SK-N-SH (cell line): ENCODE data around the gene ZBTB6. TPM values are rescaled to one million over a fixed set of nuclear protein-coding genes. Genes with fewer than 3 reads are reported as not detected.

Experiments
- CTCF ChIA-PET: fragments of 300-600, 350-600 bp; formaldehyde crosslinking; extraction: SDS; loops from one replicate; lab custom pipeline; 2021; lab: Yijun Ruan, JAX
- POLR2A ChIA-PET: fragments of 350-600 bp; sonication (Branson Sonifier 250); formaldehyde crosslinking; extraction: SDS; loops from one replicate; lab custom pipeline; 2020; ENCODE audit warnings: antibody characterized with exemption, inconsistent platforms; lab: Yijun Ruan, JAX
- DNase-seq: peaks from one replicate; pipeline ENCODE4 v3.0.0; 2012
- H2AFZ ChIP-seq: fragments of 200-600 bp; sonication (generic); 2 replicates; pipeline ENCODE4 v1.8.1; 2016; ENCODE audit warnings: antibody characterized with exemption, mild to moderate bottlenecking, low read depth
- H3F3A ChIP-seq: fragments of 200-600 bp; sonication (generic); replicated peaks from 2 replicates; pipeline ENCODE3; 2016; ENCODE audit warnings: antibody characterized with exemption, mild to moderate bottlenecking; ENCODE audit not compliant: insufficient read depth
- H3K27ac ChIP-seq, 2 experiments: fragments of 200-500 bp in 1 of 2; fragments of 200-600 bp in 1 of 2; sonication (Bioruptor generic) in 1 of 2; sonication (generic), shearing (Covaris generic) in 1 of 2; 2 replicates each; pipeline versions ENCODE4 v1.5.1 to v1.6.1; 2014 to 2016; ENCODE audit warnings: low read depth in 2 of 2, inconsistent platforms in 1 of 2, low read length in 1 of 2, mild to moderate bottlenecking in 1 of 2, mixed read lengths in 1 of 2
- H3K27me3 ChIP-seq: fragments of 200-600 bp; sonication (generic), shearing (Covaris generic); 2 replicates; pipeline ENCODE4 v1.6.1; 2016; ENCODE audit warnings: mixed run types; ENCODE audit not compliant: insufficient read depth
- H3K36me3 ChIP-seq, 2 experiments: fragments of 200-500 bp in 1 of 2; fragments of 200-600 bp in 1 of 2; sonication (Bioruptor generic) in 1 of 2; sonication (generic) in 1 of 2; replicated peaks in 1 of 2; 2 replicates each; pipeline versions ENCODE3 to v1.5.1; 2014 to 2016; ENCODE audit warnings: low read length in 1 of 2, mild to moderate bottlenecking in 1 of 2; ENCODE audit not compliant: insufficient read depth in 2 of 2, control insufficient read depth in 1 of 2
- H3K4me1 ChIP-seq, 2 experiments: fragments of 200-500 bp in 1 of 2; fragments of 200-600 bp in 1 of 2; sonication (Bioruptor generic) in 1 of 2; sonication (generic), shearing (Covaris generic) in 1 of 2; 2 replicates each; pipeline versions ENCODE4 v1.5.1 to v1.6.1; 2014 to 2016; ENCODE audit warnings: low read depth in 1 of 2, low read length in 1 of 2, mixed run types in 1 of 2; ENCODE audit not compliant: insufficient read depth in 2 of 2, control insufficient read depth in 1 of 2
- H3K4me2 ChIP-seq: fragments of 200-600 bp; sonication (generic), shearing (Covaris generic); 2 replicates; pipeline ENCODE4 v1.6.1; 2017; ENCODE audit warnings: mixed run types
- H3K4me3 ChIP-seq, 2 experiments: fragments of 200-500 bp in 1 of 2; fragments of 200-600 bp in 1 of 2; sonication (Bioruptor generic) in 1 of 2; sonication (generic), shearing (Covaris generic) in 1 of 2; 2 replicates each; pipeline versions ENCODE4 v1.5.1 to v1.8.1; 2014 to 2016; ENCODE audit warnings: low read depth in 2 of 2, inconsistent platforms in 1 of 2, low read length in 1 of 2, mild to moderate bottlenecking in 1 of 2, mixed read lengths in 1 of 2, moderate library complexity in 1 of 2
- H3K79me2 ChIP-seq: fragments of 200-600 bp; sonication (generic); 2 replicates; pipeline ENCODE4 v1.8.1; 2017; ENCODE audit warnings: mild to moderate bottlenecking; ENCODE audit not compliant: insufficient read depth
- H3K9ac ChIP-seq: fragments of 200-600 bp; sonication (generic); 2 replicates; pipeline ENCODE4 v1.6.1; 2017; ENCODE audit warnings: mixed run types
- H3K9me2 ChIP-seq: fragments of 200-600 bp; sonication (generic); 2 replicates; pipeline ENCODE4 v1.6.1; 2017; ENCODE audit warnings: mixed run types
- H3K9me3 ChIP-seq: fragments of 200-600 bp; sonication (generic); 2 replicates; pipeline ENCODE4 v1.6.1; 2017; ENCODE audit warnings: mixed run types, mild to moderate bottlenecking, moderate library complexity
- H4K20me1 ChIP-seq: fragments of 200-600 bp; sonication (generic); 2 replicates; pipeline ENCODE4 v1.6.1; 2017; ENCODE audit warnings: mild to moderate bottlenecking, mixed run types; ENCODE audit not compliant: insufficient read depth
- CHD2 ChIP-seq: fragments of 150-350 bp; IDR thresholded peaks from 2 replicates; pipeline ENCODE4 v1.6.1; 2018; ENCODE audit warnings: low read length; ENCODE audit not compliant: partially characterized antibody
- CTCF ChIP-seq: fragments of 200-600 bp; sonication (generic); IDR thresholded peaks from 2 replicates; pipeline ENCODE4 v1.6.1; 2017; ENCODE audit warnings: antibody characterized with exemption, mild to moderate bottlenecking, moderate library complexity
- EP300 ChIP-seq, 2 experiments: IDR thresholded peaks; 2 replicates each; pipeline versions ENCODE4 v1.4.0 to v1.6.1; 2012; ENCODE audit warnings: borderline replicate concordance in 1 of 2, low read depth in 1 of 2, low read length in 1 of 2
- EZH2phosphoT487 ChIP-seq: fragments of 200-600 bp; sonication (generic); IDR thresholded peaks from 2 replicates; pipeline ENCODE4 v1.6.1; 2017; ENCODE audit warnings: low read depth, mixed run types, mild to moderate bottlenecking, antibody characterized with exemption, moderate library complexity, borderline replicate concordance
- GABPA ChIP-seq: IDR thresholded peaks from 2 replicates; pipeline ENCODE4 v1.4.0; 2012; ENCODE audit warnings: low read depth, mild to moderate bottlenecking
- JUND ChIP-seq: IDR thresholded peaks from 2 replicates; pipeline ENCODE4 v1.4.0; 2012
- MAX ChIP-seq: IDR thresholded peaks from 2 replicates; pipeline ENCODE4 v1.4.0; 2012; ENCODE audit warnings: low read depth
- MXI1 ChIP-seq: IDR thresholded peaks from 2 replicates; pipeline ENCODE4 v1.6.1; 2012; ENCODE audit warnings: mild to moderate bottlenecking, low read depth, low read length, improper control_type of control experiment
- NFIC ChIP-seq: IDR thresholded peaks from 2 replicates; pipeline ENCODE4 v1.4.0; 2012; ENCODE audit warnings: borderline replicate concordance
- NRF1 ChIP-seq: IDR thresholded peaks from 2 replicates; pipeline ENCODE4 v1.6.1; 2012; ENCODE audit warnings: low read depth, mild to moderate bottlenecking, low read length
- PBX3 ChIP-seq: IDR thresholded peaks from 2 replicates; pipeline ENCODE4; 2012
- RAD21 ChIP-seq: IDR thresholded peaks from 2 replicates; pipeline ENCODE4 v1.6.1; 2012; ENCODE audit warnings: mild to moderate bottlenecking, low read length
- RCOR1 ChIP-seq: fragments of 150-350 bp; IDR thresholded peaks from 2 replicates; pipeline ENCODE4 v1.6.1; 2017; ENCODE audit warnings: antibody characterized with exemption, low read length
- RFX5 ChIP-seq: IDR thresholded peaks from 2 replicates; pipeline ENCODE4 v1.6.1; 2012; ENCODE audit warnings: mild to moderate bottlenecking, improper control_type of control experiment, low read length
- RXRA ChIP-seq: IDR thresholded peaks from 2 replicates; pipeline ENCODE4 v1.4.0; 2012; ENCODE audit warnings: low read depth, mild to moderate bottlenecking, borderline replicate concordance
- TCF12 ChIP-seq: IDR thresholded peaks from 2 replicates; pipeline ENCODE4 v1.4.0; 2012
- USF1 ChIP-seq: IDR thresholded peaks from 2 replicates; pipeline ENCODE4 v1.4.0; 2012; ENCODE audit warnings: low read depth, borderline replicate concordance
- USF2 ChIP-seq: fragments of 150-350 bp; IDR thresholded peaks from 2 replicates; pipeline ENCODE4 v1.6.1; 2017; ENCODE audit warnings: antibody characterized with exemption, low read length, low read depth, borderline replicate concordance
- WGBS: methylation state at CpG from one replicate; pipeline ENCODE4 v1.1.6; 2017; ENCODE audit warnings: low lambda C conversion rate; 5-methylcytosine and 5-hydroxymethylcytosine counted together
- polyA plus RNA-seq, 3 experiments: library from polyadenylated mRNA; depleted of rRNA; stranded (reverse); fragments of >200 nt; gene quantifications; 2 replicates each; pipeline ENCODE4 v1.2.3, GENCODE V29; 2012

ZBTB6 gene
- polyA plus RNA-seq, 1 of the 3 experiments (the other 2 are of a cell fraction) = 2.2 TPM

GRCh38 chr9:122883125-122883524 lies 30.0 kb downstream of the ZBTB6 start:
- WGBS = 92% methylated on average over 2 of the region's 2 CpGs
- Histone ChIP-seq H3K4me1 (no peaks in the 10 kb centered on the region), H3K9ac (no peak overlapping the region), H2AFZ (no peak overlapping the region), H3K4me2 (no peak overlapping the region), H3K9me2 (no peaks in the 10 kb centered on the region), H4K20me1 (no peaks in the 10 kb centered on the region), H3K27ac (no peak overlapping the region), H3F3A (no peaks in the 10 kb centered on the region), H3K27me3 (no peaks in the 10 kb centered on the region), H3K36me3 (peaks cover 50 to 78% of the 10 kb centered on the region in 2 experiments), H3K79me2 (peaks cover 8% of the 10 kb centered on the region; the same call in 1 of the 2 replicates), H3K4me3 (no peak overlapping the region), H3K9me3 (no peaks in the 10 kb centered on the region)
- ChIA-PET POLR2A (no interaction called here), CTCF (no interaction called here)
- no peak for DNase-seq
- TF ChIP-seq NRF1 = no peak
- TF ChIP-seq CHD2 = no peak
- no peak for TF ChIP-seq MXI1
- TF ChIP-seq RAD21 = no peak
- TF ChIP-seq PBX3 = no peak
- no peak for TF ChIP-seq RFX5
- no peak for TF ChIP-seq JUND
- no peak for TF ChIP-seq EP300 (IDR thresholded peaks at IDR 0.05; ENCODE audit: borderline replicate concordance in 1 of 2, low read depth in 1 of 2, low read length in 1 of 2)
- no peak for TF ChIP-seq GABPA
- no peak for TF ChIP-seq USF1
- TF ChIP-seq RCOR1 = no peak
- no peak for TF ChIP-seq USF2
- TF ChIP-seq EZH2phosphoT487 = no peak
- no peak for TF ChIP-seq TCF12
- TF ChIP-seq NFIC = no peak
- TF ChIP-seq RXRA = no peak
- no peak for TF ChIP-seq MAX
- no peak for TF ChIP-seq CTCF
- TF ChIP-seq, all 33 proteins: peak for 0
